ENCODE data around the gene NKAIN2.

GRCh38 chr6:124560873-124561567 lies 757.4 kb downstream of the NKAIN2 start:
- TF ChIP-seq, protein P1, sequence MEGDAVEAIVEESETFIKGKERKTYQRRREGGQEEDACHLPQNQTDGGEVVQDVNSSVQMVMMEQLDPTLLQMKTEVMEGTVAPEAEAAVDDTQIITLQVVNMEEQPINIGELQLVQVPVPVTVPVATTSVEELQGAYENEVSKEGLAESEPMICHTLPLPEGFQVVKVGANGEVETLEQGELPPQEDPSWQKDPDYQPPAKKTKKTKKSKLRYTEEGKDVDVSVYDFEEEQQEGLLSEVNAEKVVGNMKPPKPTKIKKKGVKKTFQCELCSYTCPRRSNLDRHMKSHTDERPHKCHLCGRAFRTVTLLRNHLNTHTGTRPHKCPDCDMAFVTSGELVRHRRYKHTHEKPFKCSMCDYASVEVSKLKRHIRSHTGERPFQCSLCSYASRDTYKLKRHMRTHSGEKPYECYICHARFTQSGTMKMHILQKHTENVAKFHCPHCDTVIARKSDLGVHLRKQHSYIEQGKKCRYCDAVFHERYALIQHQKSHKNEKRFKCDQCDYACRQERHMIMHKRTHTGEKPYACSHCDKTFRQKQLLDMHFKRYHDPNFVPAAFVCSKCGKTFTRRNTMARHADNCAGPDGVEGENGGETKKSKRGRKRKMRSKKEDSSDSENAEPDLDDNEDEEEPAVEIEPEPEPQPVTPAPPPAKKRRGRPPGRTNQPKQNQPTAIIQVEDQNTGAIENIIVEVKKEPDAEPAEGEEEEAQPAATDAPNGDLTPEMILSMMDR (IDR thresholded peaks at IDR 0.05; ENCODE audit: low read depth, low read length), result no peak
- TF ChIP-seq POLR2A (IDR thresholded peaks at IDR 0.05; ENCODE audit: extremely low read depth, insufficient read length) (no peak), MYC (IDR thresholded peaks at IDR 0.05; ENCODE audit: low read depth, low read length) (no peak)
- TF ChIP-seq, protein P2, sequence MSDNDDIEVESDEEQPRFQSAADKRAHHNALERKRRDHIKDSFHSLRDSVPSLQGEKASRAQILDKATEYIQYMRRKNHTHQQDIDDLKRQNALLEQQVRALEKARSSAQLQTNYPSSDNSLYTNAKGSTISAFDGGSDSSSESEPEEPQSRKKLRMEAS (IDR thresholded peaks at IDR 0.05; ENCODE audit: low read depth, low read length), result no peak
